ENCODE data around the gene CDK5RAP2.
A peak's percentile ranks its signal among the peaks of the same experiment; 100 is the strongest.
"Not testable (repeated sequence)": the region's sequence is repeated elsewhere in the genome, so short reads cannot be mapped to it uniquely, and the experiment has no call there.

Gene CDK5RAP2

GRCh38 chr9:120587328-120587727 is 7.4 kb upstream of the CDK5RAP2 start:
- no peak for DNase-seq (ENCODE audit: low read depth)

GRCh38 chr9:120583958-120584369 is 4.0 kb upstream of the CDK5RAP2 start:
- DNase-seq (ENCODE audit: low read depth): peak; percentile 91

- DNase-seq (ENCODE audit: low read depth): no peak
Measured at GRCh38 chr9:120579139-120580050, 572 bp downstream of the CDK5RAP2 start.

GRCh38 chr9:120574473-120574872 is 5.5 kb downstream of the CDK5RAP2 start:
- DNase-seq (ENCODE audit: low read depth): no peak

GRCh38 chr9:120572472-120572871 is 7.5 kb downstream of the CDK5RAP2 start:
- no peak for DNase-seq (ENCODE audit: low read depth)

- peak; percentile 82 for DNase-seq (ENCODE audit: low read depth)
Measured at GRCh38 chr9:120571443-120572257, 8.3 kb downstream of the CDK5RAP2 start.

GRCh38 chr9:120570296-120570695 is 9.7 kb downstream of the CDK5RAP2 start:
- DNase-seq (ENCODE audit: low read depth): no peak

GRCh38 chr9:120569556-120569955 is 10.4 kb downstream of the CDK5RAP2 start:
- no peak for DNase-seq (ENCODE audit: low read depth)

- no peak for DNase-seq (ENCODE audit: low read depth)
Measured at GRCh38 chr9:120568816-120569215, 11.2 kb downstream of the CDK5RAP2 start.

- no peak for DNase-seq (ENCODE audit: low read depth)
Measured at GRCh38 chr9:120567874-120568273, 12.1 kb downstream of the CDK5RAP2 start.

- no peak for DNase-seq (ENCODE audit: low read depth)
Measured at GRCh38 chr9:120567081-120567480, 12.9 kb downstream of the CDK5RAP2 start.

- no peak for DNase-seq (ENCODE audit: low read depth)
Measured at GRCh38 chr9:120564589-120564988, 15.4 kb downstream of the CDK5RAP2 start.

- DNase-seq (ENCODE audit: low read depth): no peak
Measured at GRCh38 chr9:120562861-120563443, 17.0 kb downstream of the CDK5RAP2 start.

- DNase-seq (ENCODE audit: low read depth): no peak
Measured at GRCh38 chr9:120561709-120562108, 18.3 kb downstream of the CDK5RAP2 start.

GRCh38 chr9:120559546-120559945 is 20.4 kb downstream of the CDK5RAP2 start:
- DNase-seq (ENCODE audit: low read depth): no peak

- DNase-seq (ENCODE audit: low read depth): no peak
Measured at GRCh38 chr9:120558454-120558853, 21.5 kb downstream of the CDK5RAP2 start.

- DNase-seq (ENCODE audit: low read depth): no peak
Measured at GRCh38 chr9:120557205-120557604, 22.8 kb downstream of the CDK5RAP2 start.

- no peak for DNase-seq (ENCODE audit: low read depth)
Measured at GRCh38 chr9:120556775-120557174, 23.2 kb downstream of the CDK5RAP2 start.

GRCh38 chr9:120555839-120556238 is 24.1 kb downstream of the CDK5RAP2 start:
- no peak for DNase-seq (ENCODE audit: low read depth)

GRCh38 chr9:120552210-120552704 is 27.7 kb downstream of the CDK5RAP2 start:
- not testable (repeated sequence) for DNase-seq (ENCODE audit: low read depth)

GRCh38 chr9:120545701-120546550 is 34.0 kb downstream of the CDK5RAP2 start:
- peak; percentile 35 for DNase-seq (ENCODE audit: low read depth)

Measured in GM04504 (cell line).